Panc1 (cell line): ENCODE data around the gene SEPHS1.

Experiments used
- SIN3A ChIP-seq: IDR thresholded peaks from 2 replicates; pipeline ENCODE4 v1.6.1; 2012; ENCODE audit warnings: low read depth, mild to moderate bottlenecking, low read length, moderate library complexity, borderline replicate concordance; ENCODE audit not compliant: insufficient read depth
- TCF7L2 ChIP-seq: IDR thresholded peaks from 2 replicates; pipeline ENCODE4 v1.6.1; 2011; ENCODE audit warnings: mild to moderate bottlenecking, low read depth, low read length, inconsistent platforms
- TF ChIP-seq, protein P1 (sequence below), 2 experiments: IDR thresholded peaks; 2 replicates each; pipeline ENCODE4 v1.6.1; 2011 to 2012; ENCODE audit warnings: low read depth in 2 of 2, control low read depth in 1 of 2, low read length in 1 of 2, mild to moderate bottlenecking in 1 of 2, moderate library complexity in 1 of 2; ENCODE audit not compliant: insufficient read depth in 1 of 2
- TF ChIP-seq, protein P2 (sequence below): fragments of 450-650 bp; IDR thresholded peaks from 2 replicates; pipeline ENCODE4 v1.5.1; 2017; ENCODE audit warnings: mild to moderate bottlenecking

DNA sequence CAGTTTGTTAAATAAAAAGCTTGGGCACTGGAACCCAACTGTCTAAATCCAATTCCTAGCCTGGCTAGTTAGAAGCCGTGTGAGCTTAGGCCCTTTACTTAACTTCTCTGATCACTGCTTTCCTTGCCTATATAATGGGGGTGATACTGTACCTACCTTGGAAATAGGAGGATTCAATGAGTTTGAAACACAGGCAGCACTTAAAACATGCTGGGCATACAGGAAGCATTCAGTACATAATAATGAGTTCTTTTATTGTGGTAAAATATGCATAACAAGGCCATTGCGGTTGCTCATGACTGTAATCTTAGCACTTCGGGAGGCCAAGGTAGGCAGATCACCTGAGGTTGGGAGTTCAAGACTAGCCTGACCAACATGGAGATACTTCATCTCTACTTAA is 47.4 kb upstream of the SEPHS1 start:
- TF ChIP-seq, protein P1, sequence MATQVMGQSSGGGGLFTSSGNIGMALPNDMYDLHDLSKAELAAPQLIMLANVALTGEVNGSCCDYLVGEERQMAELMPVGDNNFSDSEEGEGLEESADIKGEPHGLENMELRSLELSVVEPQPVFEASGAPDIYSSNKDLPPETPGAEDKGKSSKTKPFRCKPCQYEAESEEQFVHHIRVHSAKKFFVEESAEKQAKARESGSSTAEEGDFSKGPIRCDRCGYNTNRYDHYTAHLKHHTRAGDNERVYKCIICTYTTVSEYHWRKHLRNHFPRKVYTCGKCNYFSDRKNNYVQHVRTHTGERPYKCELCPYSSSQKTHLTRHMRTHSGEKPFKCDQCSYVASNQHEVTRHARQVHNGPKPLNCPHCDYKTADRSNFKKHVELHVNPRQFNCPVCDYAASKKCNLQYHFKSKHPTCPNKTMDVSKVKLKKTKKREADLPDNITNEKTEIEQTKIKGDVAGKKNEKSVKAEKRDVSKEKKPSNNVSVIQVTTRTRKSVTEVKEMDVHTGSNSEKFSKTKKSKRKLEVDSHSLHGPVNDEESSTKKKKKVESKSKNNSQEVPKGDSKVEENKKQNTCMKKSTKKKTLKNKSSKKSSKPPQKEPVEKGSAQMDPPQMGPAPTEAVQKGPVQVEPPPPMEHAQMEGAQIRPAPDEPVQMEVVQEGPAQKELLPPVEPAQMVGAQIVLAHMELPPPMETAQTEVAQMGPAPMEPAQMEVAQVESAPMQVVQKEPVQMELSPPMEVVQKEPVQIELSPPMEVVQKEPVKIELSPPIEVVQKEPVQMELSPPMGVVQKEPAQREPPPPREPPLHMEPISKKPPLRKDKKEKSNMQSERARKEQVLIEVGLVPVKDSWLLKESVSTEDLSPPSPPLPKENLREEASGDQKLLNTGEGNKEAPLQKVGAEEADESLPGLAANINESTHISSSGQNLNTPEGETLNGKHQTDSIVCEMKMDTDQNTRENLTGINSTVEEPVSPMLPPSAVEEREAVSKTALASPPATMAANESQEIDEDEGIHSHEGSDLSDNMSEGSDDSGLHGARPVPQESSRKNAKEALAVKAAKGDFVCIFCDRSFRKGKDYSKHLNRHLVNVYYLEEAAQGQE (IDR thresholded peaks at IDR 0.05; ENCODE audit: insufficient read depth in 1 of 2, low read depth in 2 of 2, low read length in 1 of 2) = no peak
- TF ChIP-seq TCF7L2 = no peak
- TF ChIP-seq, protein P2, sequence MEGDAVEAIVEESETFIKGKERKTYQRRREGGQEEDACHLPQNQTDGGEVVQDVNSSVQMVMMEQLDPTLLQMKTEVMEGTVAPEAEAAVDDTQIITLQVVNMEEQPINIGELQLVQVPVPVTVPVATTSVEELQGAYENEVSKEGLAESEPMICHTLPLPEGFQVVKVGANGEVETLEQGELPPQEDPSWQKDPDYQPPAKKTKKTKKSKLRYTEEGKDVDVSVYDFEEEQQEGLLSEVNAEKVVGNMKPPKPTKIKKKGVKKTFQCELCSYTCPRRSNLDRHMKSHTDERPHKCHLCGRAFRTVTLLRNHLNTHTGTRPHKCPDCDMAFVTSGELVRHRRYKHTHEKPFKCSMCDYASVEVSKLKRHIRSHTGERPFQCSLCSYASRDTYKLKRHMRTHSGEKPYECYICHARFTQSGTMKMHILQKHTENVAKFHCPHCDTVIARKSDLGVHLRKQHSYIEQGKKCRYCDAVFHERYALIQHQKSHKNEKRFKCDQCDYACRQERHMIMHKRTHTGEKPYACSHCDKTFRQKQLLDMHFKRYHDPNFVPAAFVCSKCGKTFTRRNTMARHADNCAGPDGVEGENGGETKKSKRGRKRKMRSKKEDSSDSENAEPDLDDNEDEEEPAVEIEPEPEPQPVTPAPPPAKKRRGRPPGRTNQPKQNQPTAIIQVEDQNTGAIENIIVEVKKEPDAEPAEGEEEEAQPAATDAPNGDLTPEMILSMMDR = no peak
- TF ChIP-seq SIN3A = no peak
